GM21381 (cell line): ENCODE results near the gene RAB3C.
"Not testable (repeated sequence)": the region's sequence is repeated elsewhere in the genome, so short reads cannot be mapped to it uniquely, and the experiment has no call there.

Experiments used
- ATAC-seq: cut with Tn5 transposase; IDR thresholded peaks from one replicate; pipeline ENCODE4 v1.9.1; 2021; ENCODE audit warnings: mild to moderate bottlenecking, moderate library complexity; ENCODE audit not compliant: unreplicated experiment

Gene RAB3C

GRCh38 chr5:58600613-58601012, 17.7 kb downstream of the RAB3C start:
- not testable (repeated sequence) for ATAC-seq

GRCh38 chr5:58602889-58603288, 20.0 kb downstream of the RAB3C start:
- not testable (repeated sequence) for ATAC-seq

GRCh38 chr5:58606064-58606463, 23.2 kb downstream of the RAB3C start:
- ATAC-seq: no peak

- ATAC-seq: no peak
Observed at GRCh38 chr5:58615972-58616371, 33.1 kb downstream of the RAB3C start.

GRCh38 chr5:58617241-58617640, 34.4 kb downstream of the RAB3C start:
- no peak for ATAC-seq

- no peak for ATAC-seq
Observed at GRCh38 chr5:58620336-58620735, 37.5 kb downstream of the RAB3C start.

- ATAC-seq: no peak
Observed at GRCh38 chr5:58622936-58623871, 40.3 kb downstream of the RAB3C start.

GRCh38 chr5:58628626-58629025, 45.8 kb downstream of the RAB3C start:
- no peak for ATAC-seq

- ATAC-seq: no peak
Observed at GRCh38 chr5:58629271-58630159, 46.6 kb downstream of the RAB3C start.

GRCh38 chr5:58631895-58632294, 49.0 kb downstream of the RAB3C start:
- ATAC-seq: no peak

GRCh38 chr5:58635416-58635815, 52.5 kb downstream of the RAB3C start:
- no peak for ATAC-seq

GRCh38 chr5:58640011-58640410, 57.1 kb downstream of the RAB3C start:
- ATAC-seq: no peak

GRCh38 chr5:58641533-58641932, 58.7 kb downstream of the RAB3C start:
- ATAC-seq: no peak

- ATAC-seq: no peak
Observed at GRCh38 chr5:58648846-58649245, 66.0 kb downstream of the RAB3C start.

GRCh38 chr5:58649716-58650115, 66.8 kb downstream of the RAB3C start:
- ATAC-seq: no peak

- no peak for ATAC-seq
Observed at GRCh38 chr5:58653521-58653920, 70.6 kb downstream of the RAB3C start.

GRCh38 chr5:58666141-58666540, 83.3 kb downstream of the RAB3C start:
- no peak for ATAC-seq

- ATAC-seq: no peak
Observed at GRCh38 chr5:58666598-58667581, 84.0 kb downstream of the RAB3C start.

GRCh38 chr5:58670582-58670981, 87.7 kb downstream of the RAB3C start:
- ATAC-seq: no peak

- no peak for ATAC-seq
Observed at GRCh38 chr5:58671155-58671554, 88.3 kb downstream of the RAB3C start.
